ENCODE measurements around the gene PIK3R1. TPM values are rescaled to one million over a fixed set of nuclear protein-coding genes. Genes with fewer than 3 reads are reported as not detected.

The PIK3R1 gene
- total RNA-seq, 1 donor from 2014 or later = 70.6 TPM

GRCh38 chr5:68252673-68253623 is 37.4 kb downstream of the PIK3R1 start:
- peak; percentile 82 for DNase-seq

- peak; percentile 51 for DNase-seq
Observed at GRCh38 chr5:68253624-68254585, 38.3 kb downstream of the PIK3R1 start.

GRCh38 chr5:68254810-68255209 is 39.3 kb downstream of the PIK3R1 start:
- DNase-seq = no peak

DNA sequence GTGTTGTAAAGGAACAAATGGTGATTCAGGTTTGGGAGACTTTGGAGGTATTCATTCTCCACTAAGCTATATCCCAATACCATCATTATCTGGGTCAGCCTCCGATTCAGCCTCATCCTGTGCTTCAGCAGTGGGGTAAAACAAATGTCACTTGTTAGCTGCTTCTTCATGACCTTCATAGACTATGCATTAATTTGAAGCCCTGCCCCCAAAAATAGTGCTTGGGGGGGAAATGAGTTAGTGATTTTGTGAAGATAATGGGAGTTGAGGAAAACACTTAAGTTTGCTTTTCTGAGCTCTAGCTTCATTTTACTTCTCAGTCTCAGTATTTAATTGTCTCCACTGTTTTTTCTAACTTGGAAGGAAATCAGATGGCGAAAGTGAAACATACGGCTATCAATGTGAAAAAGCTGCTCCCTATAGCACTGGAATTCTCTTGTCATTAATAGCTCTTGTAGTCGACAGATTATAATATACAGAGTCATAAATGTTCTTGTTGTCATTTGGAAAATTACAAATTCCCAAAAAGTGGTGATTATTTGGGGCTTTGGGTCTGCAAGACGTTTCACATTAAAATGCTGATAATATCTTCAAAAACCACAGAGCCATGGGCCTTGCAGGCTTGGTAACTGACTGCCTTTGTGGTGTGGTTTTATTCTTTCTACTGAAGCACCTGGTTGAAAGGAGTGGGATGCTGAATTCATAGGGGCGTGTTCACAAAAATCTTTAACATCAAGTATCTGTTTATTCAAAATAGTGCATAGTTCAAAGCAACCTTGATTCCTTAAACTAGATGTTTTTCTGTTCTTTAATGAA is 40.0 kb downstream of the PIK3R1 start:
- DNase-seq = no peak

- no peak for DNase-seq
Observed at GRCh38 chr5:68257210-68257609, 41.7 kb downstream of the PIK3R1 start.

GRCh38 chr5:68258531-68258930 is 43.0 kb downstream of the PIK3R1 start:
- no peak for DNase-seq

DNA sequence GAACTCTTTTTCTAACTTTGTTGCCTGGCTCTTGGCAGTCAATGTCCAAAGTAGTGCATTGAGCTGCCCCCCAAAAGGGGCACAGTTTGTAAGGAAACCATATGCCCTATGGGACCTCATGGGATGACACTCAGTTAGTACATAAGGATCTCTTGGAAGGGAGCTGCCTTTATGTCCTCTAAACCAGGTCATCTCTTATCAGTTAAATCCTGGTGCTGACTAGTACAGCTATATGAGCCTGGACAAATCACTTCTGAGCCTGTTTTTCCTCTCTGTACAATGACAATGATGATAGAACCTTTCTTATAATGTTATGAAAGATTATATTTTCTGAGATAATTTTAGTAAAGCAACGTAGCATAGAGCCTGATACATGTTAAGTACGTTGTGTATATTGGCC is 44.1 kb downstream of the PIK3R1 start:
- no peak for DNase-seq

DNA sequence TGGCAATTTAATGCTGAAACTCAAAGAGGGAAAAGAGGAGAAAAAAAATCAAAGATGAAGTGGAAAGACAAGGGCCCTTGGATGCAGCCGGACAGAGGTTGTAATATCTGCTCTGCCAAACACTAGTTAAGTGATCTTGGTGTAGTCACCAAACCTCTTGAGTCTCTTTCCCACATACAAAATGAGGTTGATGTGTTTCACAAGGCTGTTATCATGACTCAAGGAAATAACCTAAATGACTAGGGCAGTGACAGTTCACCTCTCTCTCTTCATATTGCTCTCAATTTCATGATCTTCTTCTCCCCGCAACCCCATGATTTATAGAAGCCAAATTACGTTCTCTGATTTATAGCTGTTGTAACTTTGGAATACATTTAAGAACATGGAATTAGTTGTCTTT is 44.9 kb downstream of the PIK3R1 start:
- no peak for DNase-seq

GRCh38 chr5:68261169-68261568 is 45.6 kb downstream of the PIK3R1 start:
- DNase-seq = no peak

DNA sequence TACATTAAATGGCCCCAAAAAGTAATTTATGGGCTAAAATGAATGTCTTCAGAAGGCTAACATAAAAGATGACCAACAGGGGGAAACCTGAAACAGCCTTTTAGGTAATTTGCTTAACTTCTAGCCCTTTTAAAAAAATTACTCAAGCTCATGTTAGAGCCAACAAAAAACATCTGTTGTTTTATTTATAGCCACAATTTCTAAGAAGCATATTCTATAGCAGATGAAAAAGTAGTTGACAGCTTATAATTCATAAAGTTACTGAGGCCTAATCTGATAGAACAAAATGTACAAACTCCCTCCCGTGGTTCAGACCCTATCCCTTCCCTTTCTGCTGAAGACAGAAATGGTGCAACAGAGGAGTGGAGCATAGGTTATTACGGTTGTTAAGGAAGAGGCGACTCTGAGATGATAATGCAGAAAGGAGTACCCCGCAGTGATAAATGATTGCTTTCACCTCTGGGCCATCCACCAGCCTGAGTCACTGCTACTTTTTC is 46.1 kb downstream of the PIK3R1 start:
- DNase-seq = peak; percentile 44

GRCh38 chr5:68264024-68264956 is 48.7 kb downstream of the PIK3R1 start:
- no peak for DNase-seq

DNA sequence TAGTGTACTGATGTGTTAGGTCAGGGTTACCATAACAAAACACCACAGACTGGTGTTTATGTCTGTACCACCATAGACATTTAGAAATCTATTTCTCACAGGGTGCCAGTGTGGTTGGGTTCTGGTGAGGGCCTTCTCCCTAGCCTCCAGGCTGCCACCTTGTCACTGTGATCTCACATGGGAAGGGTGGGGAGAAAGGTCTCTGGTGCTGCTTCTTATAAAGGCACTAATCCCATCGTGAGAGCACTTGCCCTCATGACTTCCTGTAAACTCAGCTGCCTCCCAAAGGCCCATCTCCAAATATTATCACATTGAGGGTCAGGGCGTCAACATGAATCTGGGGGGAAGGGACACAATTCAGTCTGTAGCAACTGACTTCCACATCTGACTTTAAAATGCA is 49.8 kb downstream of the PIK3R1 start:
- DNase-seq = no peak

GRCh38 chr5:68265822-68266395 is 50.4 kb downstream of the PIK3R1 start:
- DNase-seq = no peak

DNA sequence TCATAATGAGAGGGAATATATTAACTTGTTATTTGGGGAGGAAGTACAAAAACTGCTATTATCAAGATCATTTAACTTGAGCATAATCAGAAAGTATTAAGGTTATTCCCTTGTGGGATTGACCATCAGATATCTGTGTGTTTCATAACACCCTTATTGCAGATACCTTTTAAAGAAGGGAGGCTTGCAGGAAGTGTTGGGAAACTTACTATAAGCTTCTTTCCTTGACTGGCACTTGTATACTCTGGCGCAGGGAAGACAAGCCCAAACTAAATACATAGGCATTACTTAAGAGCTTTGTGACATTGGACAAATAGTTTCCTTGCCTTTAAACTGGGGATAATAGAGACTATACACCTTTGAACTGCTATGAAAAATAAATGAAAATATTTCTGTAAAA is 50.9 kb downstream of the PIK3R1 start:
- DNase-seq = no peak

DNA sequence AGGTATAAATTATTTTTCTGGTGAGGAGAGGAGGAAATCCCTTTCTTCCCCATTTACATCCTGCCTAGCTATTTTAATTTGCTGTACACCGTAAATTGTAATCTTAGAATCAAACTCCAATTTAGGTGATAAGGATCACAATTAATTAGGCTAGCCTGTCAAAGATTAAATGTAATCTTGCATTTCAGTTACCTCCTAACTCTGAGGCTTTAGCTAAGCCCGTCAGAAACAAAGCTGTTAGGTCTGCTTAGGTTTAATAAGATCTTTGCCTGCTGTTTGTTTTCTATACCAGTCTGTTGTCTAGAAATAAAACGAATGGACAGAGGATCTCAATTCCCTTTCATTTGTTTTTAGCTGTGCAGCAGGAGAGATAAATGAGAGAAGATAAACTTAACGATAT is 51.5 kb downstream of the PIK3R1 start:
- no peak for DNase-seq

DNA sequence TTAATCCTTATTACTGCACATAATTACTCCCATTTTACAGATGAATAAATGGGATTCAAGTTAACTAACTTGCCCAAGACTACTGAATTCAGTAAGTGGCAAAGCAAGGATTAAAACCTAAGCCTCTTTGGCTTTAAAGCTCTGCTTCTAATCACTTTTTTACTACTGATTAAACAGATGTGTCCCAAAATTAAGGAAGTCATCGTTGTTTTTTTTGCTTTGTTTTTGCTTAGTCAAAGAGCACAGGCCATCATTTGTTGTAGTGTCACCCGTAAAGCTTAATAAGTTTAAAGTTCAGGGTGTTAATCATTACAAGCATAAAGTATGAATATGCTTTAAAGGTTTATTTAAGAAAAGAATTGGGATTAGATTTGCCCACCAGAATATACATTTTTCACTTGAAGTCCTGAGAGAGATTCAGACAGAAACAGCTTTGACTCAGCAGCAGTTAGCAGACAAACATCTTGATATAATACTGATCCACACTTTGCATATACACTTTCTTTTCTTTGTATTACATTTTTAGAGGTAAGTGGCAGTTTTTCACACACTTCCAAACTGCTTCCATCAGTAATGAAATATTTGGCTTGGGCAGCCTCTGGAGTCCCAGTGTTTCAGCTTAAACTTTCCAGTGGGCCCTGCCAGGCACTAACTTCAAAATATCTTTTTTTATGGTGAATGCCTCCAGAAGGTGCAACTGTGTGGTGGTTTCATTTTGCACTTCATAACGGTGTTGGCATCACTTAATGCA is 52.7 kb downstream of the PIK3R1 start:
- DNase-seq = no peak

DNA sequence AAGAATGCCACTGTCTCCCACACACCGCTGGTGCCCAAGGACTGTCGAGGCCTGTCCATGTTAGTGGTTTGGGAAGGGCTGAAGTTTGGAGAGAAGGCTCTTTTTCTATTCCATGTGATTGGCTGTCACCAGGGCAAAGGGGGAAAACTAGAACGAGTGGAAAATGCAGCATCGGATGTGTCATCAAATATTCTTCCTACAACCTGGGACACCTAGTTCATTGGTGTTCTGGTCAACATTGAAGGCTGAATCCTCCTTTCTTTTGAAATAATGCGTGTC is 53.2 kb downstream of the PIK3R1 start:
- DNase-seq = no peak

GRCh38 chr5:68269820-68270219 is 54.3 kb downstream of the PIK3R1 start:
- DNase-seq = no peak

GRCh38 chr5:68270399-68270975 is 54.9 kb downstream of the PIK3R1 start:
- no peak for DNase-seq
